Breast epithelium (tissue), 3 donors: Measurements from ENCODE around the gene GC.

Experiments used
- CTCF ChIP-seq, 3 donors: fragments of 450-650 bp; IDR thresholded peaks; one replicate each; pipeline ENCODE4 v1.5.1; 2016 to 2017; ENCODE audit warnings: antibody characterized with exemption in 3 of 3, mild to moderate bottlenecking in 3 of 3, moderate library complexity in 3 of 3
- POLR2A ChIP-seq: fragments of 450-650 bp; IDR thresholded peaks from one replicate; pipeline ENCODE4 v1.6.1; 2016; ENCODE audit warnings: antibody characterized with exemption, mild to moderate bottlenecking, moderate library complexity
- POLR2AphosphoS5 ChIP-seq, 3 donors: sonication (generic); formaldehyde crosslinking; IDR thresholded peaks; one replicate each; pipeline ENCODE4 v1.6.1; 2017; ENCODE audit warnings: antibody characterized with exemption in 3 of 3

- TF ChIP-seq CTCF (IDR thresholded peaks at IDR 0.05) = no peak
- TF ChIP-seq POLR2AphosphoS5 (IDR thresholded peaks at IDR 0.05) = no peak
- no peak for TF ChIP-seq POLR2A
Observed at GRCh38 chr4:71784569-71785197, 804 bp upstream of the GC start.
